CD8-positive, alpha-beta memory T cell (primary cell): Measurements from ENCODE around the gene TMEM212. TPM values are rescaled to one million over a fixed set of nuclear protein-coding genes. Genes with fewer than 3 reads are reported as not detected.

Experiments
- CTCF ChIA-PET: fragments of 350-600 bp; sonication (Branson Sonifier 250); formaldehyde crosslinking; loops from one replicate; lab custom pipeline; 2021; ENCODE audit warnings: antibody characterized with exemption; lab: Charles Lee
- POLR2A ChIA-PET: fragments of 350-600 bp; sonication (Branson Sonifier 250); formaldehyde crosslinking; loops from one replicate; lab custom pipeline; 2021; ENCODE audit warnings: antibody characterized with exemption; lab: Charles Lee
- DNase-seq, 5 donors: peaks; one replicate each; pipeline versions ENCODE4 v3.0.0 to v3.0.0-alpha.2; 2020 to 2022; ENCODE audit warnings: mixed read lengths in 1 of 5
- H3K27ac ChIP-seq: one replicate; pipeline ENCODE4 v1.7.0; 2013; ENCODE audit warnings: low read depth, mild to moderate bottlenecking, low read length, moderate library complexity
- H3K27me3 ChIP-seq: 2 replicates; pipeline ENCODE4 v1.7.0; 2013; ENCODE audit warnings: low read length, mild to moderate bottlenecking; ENCODE audit not compliant: insufficient read depth, poor library complexity, severe bottlenecking
- H3K36me3 ChIP-seq: 2 replicates; pipeline ENCODE4 v1.7.0; 2013; ENCODE audit warnings: mild to moderate bottlenecking, low read length, moderate library complexity; ENCODE audit not compliant: insufficient read depth
- H3K4me1 ChIP-seq: 2 replicates; pipeline ENCODE4 v1.7.0; 2013; ENCODE audit warnings: mild to moderate bottlenecking, low read length, moderate library complexity; ENCODE audit not compliant: insufficient read depth
- H3K4me3 ChIP-seq: 2 replicates; pipeline ENCODE4 v1.7.0; 2013; ENCODE audit warnings: mild to moderate bottlenecking, low read length
- H3K9me3 ChIP-seq: 2 replicates; pipeline ENCODE4 v1.7.0; 2013; ENCODE audit warnings: mild to moderate bottlenecking, low read length
- H3K27ac Mint-ChIP-seq, 8 donors: one replicate each; pipeline ENCODE4 v1.8.0; 2020 to 2021; ENCODE audit warnings: mixed read lengths in 8 of 8, mild to moderate bottlenecking in 6 of 8, inconsistent platforms in 3 of 8, moderate library complexity in 3 of 8
- H3K27me3 Mint-ChIP-seq, 2 donors: one replicate each; pipeline ENCODE4 v1.8.0; 2020 to 2021; ENCODE audit warnings: mixed read lengths in 2 of 2, mild to moderate bottlenecking in 1 of 2, moderate library complexity in 1 of 2
- H3K36me3 Mint-ChIP-seq, 3 donors: one replicate each; pipeline ENCODE4 v1.8.0; 2020 to 2021; ENCODE audit warnings: mixed read lengths in 3 of 3, inconsistent platforms in 1 of 3, mild to moderate bottlenecking in 1 of 3
- H3K4me1 Mint-ChIP-seq, 3 donors: one replicate each; pipeline ENCODE4 v1.8.0; 2020 to 2021; ENCODE audit warnings: mixed read lengths in 3 of 3, inconsistent platforms in 1 of 3, mild to moderate bottlenecking in 1 of 3
- H3K4me3 Mint-ChIP-seq, 7 donors: one replicate each; pipeline ENCODE4 v1.8.0; 2020 to 2021; ENCODE audit warnings: mixed read lengths in 7 of 7, mild to moderate bottlenecking in 6 of 7, moderate library complexity in 4 of 7, inconsistent platforms in 2 of 7
- H3K9me3 Mint-ChIP-seq, 5 donors: one replicate each; pipeline ENCODE4 v1.8.0; 2020 to 2022; ENCODE audit warnings: mixed read lengths in 5 of 5, mild to moderate bottlenecking in 3 of 5, moderate library complexity in 2 of 5, inconsistent platforms in 1 of 5
- polyA plus RNA-seq: library from polyadenylated mRNA; unstranded; fragments of 300-500 nt; fragmentation: Illumina TruSeq; gene quantifications from one replicate; pipeline ENCODE4 v1.2.3, GENCODE V29; 2021
- total RNA-seq, 2 experiments: library from RNA; stranded (reverse); gene quantifications; one replicate each; pipeline ENCODE4 v1.2.3, GENCODE V29; 2021

The TMEM212 gene
- total and polyA plus RNA-seq, 3 experiments from 2014 or later = not detected

- H3K27me3 Mint-ChIP-seq = peaks cover 5 to 30% of the 10 kb centered on the region in 2 donors
- POLR2A ChIA-PET = no interaction called here
- Histone ChIP-seq H3K4me3 (no peak overlapping the region), H3K27ac (no peak overlapping the region), H3K9me3 (no peaks in the 10 kb centered on the region), H3K36me3 (no peaks in the 10 kb centered on the region), H3K4me1 (peaks cover 5% of the 10 kb centered on the region), H3K27me3 (no peaks in the 10 kb centered on the region)
- no peaks in the 10 kb centered on the region for H3K36me3 Mint-ChIP-seq
- CTCF ChIA-PET = no interaction called here
- no peak for DNase-seq
- no peak overlapping the region for H3K27ac Mint-ChIP-seq
- peaks cover 8 to 15% (median 13%) of the 10 kb centered on the region in 3 donors for H3K4me1 Mint-ChIP-seq
- no peak overlapping the region for H3K4me3 Mint-ChIP-seq
- H3K9me3 Mint-ChIP-seq = no peaks in the 10 kb centered on the region
Measured at GRCh38 chr3:171804618-171805389, 38.3 kb upstream of the TMEM212 start.

- Histone ChIP-seq H3K4me3 (no peak overlapping the region), H3K36me3 (no peaks in the 10 kb centered on the region), H3K27me3 (no peaks in the 10 kb centered on the region), H3K27ac (no peak overlapping the region), H3K4me1 (peaks cover 7% of the 10 kb centered on the region), H3K9me3 (no peaks in the 10 kb centered on the region)
- H3K27ac Mint-ChIP-seq = no peak overlapping the region
- peaks cover 13 to 19% (median 15%) of the 10 kb centered on the region in 3 donors for H3K4me1 Mint-ChIP-seq
- no peak for DNase-seq
- H3K27me3 Mint-ChIP-seq = peaks cover 6 to 36% of the 10 kb centered on the region in 2 donors
- H3K36me3 Mint-ChIP-seq = no peaks in the 10 kb centered on the region
- H3K4me3 Mint-ChIP-seq = no peak overlapping the region
- ChIA-PET POLR2A (no interaction called here), CTCF (no interaction called here)
- H3K9me3 Mint-ChIP-seq = no peaks in the 10 kb centered on the region
Measured at GRCh38 chr3:171805687-171806086, 37.5 kb upstream of the TMEM212 start.

- H3K36me3 ChIP-seq = no peaks in the 10 kb centered on the region
- Mint-ChIP-seq H3K27me3 (peaks cover 14 to 44% of the 10 kb centered on the region in 2 donors), H3K4me3 (peak overlapping the region in 2 of 7 donors; percentile 20 to 47), H3K36me3 (no peaks in the 10 kb centered on the region), H3K27ac (peak overlapping the region in 2 of 8 donors; percentile 23 to 84), H3K4me1 (peaks cover 15 to 21% (median 16%) of the 10 kb centered on the region in 3 donors), H3K9me3 (no peaks in the 10 kb centered on the region)
- ChIA-PET POLR2A (no interaction called here), CTCF (no interaction called here)
- no peak for DNase-seq
- peaks cover 6% of the 10 kb centered on the region for H3K27me3 ChIP-seq
- peaks cover 10% of the 10 kb centered on the region for H3K4me1 ChIP-seq
- H3K9me3 ChIP-seq = no peaks in the 10 kb centered on the region
- no peak overlapping the region for H3K4me3 ChIP-seq
- H3K27ac ChIP-seq = peak overlapping the region; percentile 21
Measured at GRCh38 chr3:171806200-171807128, 36.7 kb upstream of the TMEM212 start.

GRCh38 chr3:171807129-171807675, 35.9 kb upstream of the TMEM212 start:
- CTCF ChIA-PET = no interaction called here
- Mint-ChIP-seq H3K27ac (peak overlapping the region in 1 of 8 donors; percentile 84), H3K4me3 (peak overlapping the region in 1 of 7 donors; percentile 47), H3K4me1 (peaks cover 15 to 21% (median 16%) of the 10 kb centered on the region in 3 donors), H3K27me3 (peaks cover 18 to 45% of the 10 kb centered on the region in 2 donors), H3K9me3 (no peaks in the 10 kb centered on the region), H3K36me3 (no peaks in the 10 kb centered on the region)
- POLR2A ChIA-PET = no interaction called here
- H3K4me3 ChIP-seq = no peak overlapping the region
- DNase-seq = no peak
- no peaks in the 10 kb centered on the region for H3K36me3 ChIP-seq
- H3K9me3 ChIP-seq = no peaks in the 10 kb centered on the region
- peaks cover 10% of the 10 kb centered on the region for H3K4me1 ChIP-seq
- H3K27ac ChIP-seq = peak overlapping the region; percentile 21
- H3K27me3 ChIP-seq = peaks cover 8% of the 10 kb centered on the region

GRCh38 chr3:171807806-171808205, 35.3 kb upstream of the TMEM212 start:
- DNase-seq = no peak
- H3K9me3 Mint-ChIP-seq = no peaks in the 10 kb centered on the region
- H3K36me3 ChIP-seq = no peaks in the 10 kb centered on the region
- H3K9me3 ChIP-seq = no peaks in the 10 kb centered on the region
- peak overlapping the region in 2 of 7 donors; percentile 27 to 59 for H3K4me3 Mint-ChIP-seq
- H3K4me1 Mint-ChIP-seq = peaks cover 15 to 21% (median 16%) of the 10 kb centered on the region in 3 donors
- peak overlapping the region in 2 of 8 donors; percentile 2 to 4 for H3K27ac Mint-ChIP-seq
- CTCF ChIA-PET = no interaction called here
- POLR2A ChIA-PET = interaction anchor here (0.6 kb wide), 1 partner anchor 330 kb away, joined by 3 read pairs; no protein-coding TSS in a partner anchor
- no peak overlapping the region for H3K27ac ChIP-seq
- H3K27me3 ChIP-seq = peaks cover 8% of the 10 kb centered on the region
- H3K27me3 Mint-ChIP-seq = peaks cover 16 to 43% of the 10 kb centered on the region in 2 donors
- no peaks in the 10 kb centered on the region for H3K36me3 Mint-ChIP-seq
- peaks cover 10% of the 10 kb centered on the region for H3K4me1 ChIP-seq
- H3K4me3 ChIP-seq = no peak overlapping the region

GRCh38 chr3:171809611-171809860, 33.6 kb upstream of the TMEM212 start:
- Mint-ChIP-seq H3K4me3 (peak overlapping the region; percentile 76 to 91 (median 86)), H3K36me3 (no peaks in the 10 kb centered on the region), H3K27me3 (peaks cover 22 to 54% of the 10 kb centered on the region in 2 donors), H3K27ac (peak overlapping the region; percentile 20 to 89 (median 82)), H3K4me1 (peaks cover 16 to 32% (median 19%) of the 10 kb centered on the region in 3 donors), H3K9me3 (no peaks in the 10 kb centered on the region)
- peak overlapping the region; percentile 48 for H3K4me3 ChIP-seq
- H3K9me3 ChIP-seq = no peaks in the 10 kb centered on the region
- DNase-seq = no peak
- H3K27me3 ChIP-seq = peaks cover 8% of the 10 kb centered on the region
- no peaks in the 10 kb centered on the region for H3K36me3 ChIP-seq
- ChIA-PET POLR2A (no interaction called here), CTCF (no interaction called here)
- peaks cover 10% of the 10 kb centered on the region for H3K4me1 ChIP-seq
- H3K27ac ChIP-seq = peak overlapping the region; percentile 70

- H3K27ac Mint-ChIP-seq = peak within 1 kb of the TSS; percentile 20 to 89 (median 82)
- H3K9me3 Mint-ChIP-seq = no peaks in the 10 kb centered on the region
- peak within 1 kb of the TSS; percentile 70 for H3K27ac ChIP-seq
- H3K27me3 Mint-ChIP-seq = peaks cover 22 to 57% of the 10 kb centered on the region in 2 donors
- no peaks in the 10 kb centered on the region for H3K9me3 ChIP-seq
- H3K36me3 Mint-ChIP-seq = no peaks in the 10 kb centered on the region
- ChIA-PET CTCF (no interaction called here), POLR2A (no interaction called here)
- DNase-seq = peak; percentile 13 to 59 (median 46)
- peaks cover 8% of the 10 kb centered on the region for H3K27me3 ChIP-seq
- peak within 1 kb of the TSS; percentile 76 to 91 (median 86) for H3K4me3 Mint-ChIP-seq
- peaks cover 16 to 32% (median 19%) of the 10 kb centered on the region in 3 donors for H3K4me1 Mint-ChIP-seq
- H3K4me1 ChIP-seq = peaks cover 10% of the 10 kb centered on the region
- no peaks in the 10 kb centered on the region for H3K36me3 ChIP-seq
- H3K4me3 ChIP-seq = peak within 1 kb of the TSS; percentile 48
Measured at GRCh38 chr3:171809861-171810628, 33.1 kb upstream of the TMEM212 start, which contains the start of gene PLD1. Gene PLD1, minus strand, starts transcription at chr3:171810483. Its CDS starts 72,432 bp downstream, at chr3:171738051.
